Right lobe of liver (tissue), 4 donors: ENCODE data around the gene NCKAP5.

Source experiments
- CTCF ChIP-seq, 4 donors: fragments of 200-600 bp in 3 of 4; fragments of 450-650 bp in 1 of 4; IDR thresholded peaks; one replicate each; pipeline versions ENCODE4 v1.5.1 to v1.8.0; 2016 to 2022; ENCODE audit warnings: antibody characterized with exemption in 4 of 4, mild to moderate bottlenecking in 2 of 4
- POLR2A ChIP-seq: fragments of 450-650 bp; IDR thresholded peaks from one replicate; pipeline ENCODE4 v1.6.1; 2017; ENCODE audit warnings: antibody characterized with exemption, mild to moderate bottlenecking
- donor health status: DM: no; HTN: no; CAD: no.
- donor health status: DM: no; HTN: no; CAD: no.
- donor health status: DM: no; HTN: yes; CAD: no.

GRCh38 chr2:133266041-133266925 lies 302.0 kb downstream of the NCKAP5 start:
- TF ChIP-seq CTCF (IDR thresholded peaks at IDR 0.05) (no peak), POLR2A (no peak)
